Aorta (tissue), 5 donors: ENCODE measurements around the gene LANCL1. TPM values are rescaled to one million over a fixed set of nuclear protein-coding genes. Genes with fewer than 3 reads are reported as not detected.

ENCODE experiments used
- ATAC-seq: fragments of 200-7000 bp; cut with Tn5 transposase; one replicate; pipeline ENCODE4 v1.9.1; 2022; ENCODE audit warnings: moderate library complexity; ENCODE audit not compliant: low FRiP score
- DNase-seq, 2 donors: peaks; one replicate each; pipeline ENCODE4 v3.0.0-alpha.2; 2020
- H3K27ac ChIP-seq, 2 donors: one replicate each; pipeline ENCODE4 v1.5.1; 2013; ENCODE audit warnings: low read length in 2 of 2, mild to moderate bottlenecking in 2 of 2, moderate library complexity in 2 of 2, control low read depth in 1 of 2, inconsistent platforms in 1 of 2, low read depth in 1 of 2
- H3K27me3 ChIP-seq, 2 donors: one replicate each; pipeline ENCODE4 v1.6.1; 2013; ENCODE audit warnings: control low read depth in 1 of 2, low read length in 1 of 2, mild to moderate bottlenecking in 1 of 2, moderate library complexity in 1 of 2; ENCODE audit not compliant: insufficient read depth in 2 of 2, control insufficient read depth in 1 of 2
- H3K36me3 ChIP-seq, 2 donors: one replicate each; pipeline ENCODE4 v1.6.1; 2013; ENCODE audit warnings: control low read depth in 1 of 2, low read length in 1 of 2, mild to moderate bottlenecking in 1 of 2; ENCODE audit not compliant: insufficient read depth in 2 of 2, control insufficient read depth in 1 of 2
- H3K4me1 ChIP-seq, 2 donors: one replicate each; pipeline ENCODE4 v1.6.1; 2013; ENCODE audit warnings: low read length in 2 of 2, control low read depth in 1 of 2, mild to moderate bottlenecking in 1 of 2, moderate library complexity in 1 of 2; ENCODE audit not compliant: insufficient read depth in 2 of 2, control insufficient read depth in 1 of 2
- H3K4me3 ChIP-seq, 2 donors: one replicate each; pipeline ENCODE4 v1.5.1; 2013; ENCODE audit warnings: low read length in 2 of 2, control low read depth in 1 of 2, mild to moderate bottlenecking in 1 of 2
- H3K9me3 ChIP-seq: one replicate; pipeline ENCODE4 v1.6.1; 2013; ENCODE audit warnings: mild to moderate bottlenecking, low read length; ENCODE audit not compliant: control insufficient read depth
- WGBS, 2 donors: extraction: QIAGEN DNeasy Blood & Tissue Kit; methylation state at CpG; one replicate each; pipeline ENCODE4 v1.1.7; 2013; 5-methylcytosine and 5-hydroxymethylcytosine counted together
- intact Hi-C, 2 donors: fragments of 100-400 bp; cut with DNase I; formaldehyde crosslinking; loops; one replicate each; pipeline versions ENCODE4 v1.14.2 to v1.15.0; 2022
- polyA plus RNA-seq, 2 donors: library from polyadenylated mRNA; stranded (reverse); fragments of 200-250 nt; gene quantifications; one replicate each; pipeline ENCODE4 v1.2.3, GENCODE V29; 2013
- total RNA-seq, 2 donors: library from RNA; stranded (reverse); fragmentation: NEBNext Ultra II Directional; extraction: Animal tissue kit (Norgen Biotek cat#: 25700); gene quantifications; one replicate each; pipeline ENCODE4 v1.2.1, GENCODE V29; 2021
- donor health status: healthy with polysubstance abuse.
- donor health status: Bipolar disorder and iron deficiency.
- donor health status: DM: no; HTN: no; CAD: no.
- donor health status: DM: no; HTN: no; CAD: no.
- donor health status: DM: yes; HTN: yes; CAD: no.

Gene LANCL1
- total and polyA plus RNA-seq, 4 donors = 16.4 to 39.3 (median 28.9) TPM

- H3K4me1 ChIP-seq = no peaks in the 10 kb centered on the region
- intact Hi-C loops = loop anchor here (5.0 to 10.0 kb wide), 2 partner anchors 247 to 250 kb away; partner anchors contain the start of gene ACADL (in 2 of the 2)
- 94% methylated on average over 1 of the region's 1 CpG for WGBS, 2 donors
- no peaks in the 10 kb centered on the region for H3K9me3 ChIP-seq
- no peaks in the 10 kb centered on the region for H3K27me3 ChIP-seq
- DNase-seq (no peak), ATAC-seq (no peak)
- peaks cover 0 to 3% of the 10 kb centered on the region in 2 donors for H3K36me3 ChIP-seq
- H3K4me3 ChIP-seq = no peak overlapping the region
- no peak overlapping the region for H3K27ac ChIP-seq
Measured at GRCh38 chr2:210474776-210475175, 1.8 kb downstream of the LANCL1 start.

- Histone ChIP-seq H3K27me3 (no peaks in the 10 kb centered on the region), H3K4me1 (no peaks in the 10 kb centered on the region), H3K36me3 (peaks cover 13 to 21% of the 10 kb centered on the region in 2 donors), H3K9me3 (no peaks in the 10 kb centered on the region), H3K4me3 (no peak overlapping the region), H3K27ac (no peak overlapping the region)
- 61 to 71% methylated on average over 2 of the region's 2 CpGs for WGBS, 2 donors
- DNase-seq (no peak), ATAC-seq (no peak)
- intact Hi-C loops = no loop called here
Measured at GRCh38 chr2:210461401-210461800, 15.2 kb downstream of the LANCL1 start.

- DNase-seq = no peak
- Histone ChIP-seq H3K36me3 (peaks cover 13% of the 10 kb centered on the region in 2 donors), H3K27ac (no peak overlapping the region), H3K9me3 (no peaks in the 10 kb centered on the region), H3K4me3 (no peak overlapping the region), H3K4me1 (no peaks in the 10 kb centered on the region), H3K27me3 (no peaks in the 10 kb centered on the region)
- intact Hi-C loops = no loop called here
- ATAC-seq = no peak
- 87% methylated on average over 3 of the region's 3 CpGs for WGBS, 2 donors
Measured at GRCh38 chr2:210460322-210461227, 16.0 kb downstream of the LANCL1 start.

- peaks cover 7 to 13% of the 10 kb centered on the region in 2 donors for H3K36me3 ChIP-seq
- 82 to 92% methylated on average over 5 of the region's 5 CpGs for WGBS, 2 donors
- ATAC-seq (no peak), DNase-seq (no peak)
- no peaks in the 10 kb centered on the region for H3K4me1 ChIP-seq
- H3K27ac ChIP-seq = no peak overlapping the region
- H3K27me3 ChIP-seq = no peaks in the 10 kb centered on the region
- H3K4me3 ChIP-seq = no peak overlapping the region
- H3K9me3 ChIP-seq = no peaks in the 10 kb centered on the region
- intact Hi-C loops = no loop called here
Measured at GRCh38 chr2:210459880-210460279, 16.7 kb downstream of the LANCL1 start.

GRCh38 chr2:210459407-210459806, 17.2 kb downstream of the LANCL1 start:
- no peak overlapping the region for H3K27ac ChIP-seq
- DNase-seq (no peak), ATAC-seq (no peak)
- H3K27me3 ChIP-seq = no peaks in the 10 kb centered on the region
- H3K36me3 ChIP-seq = peaks cover 6 to 13% of the 10 kb centered on the region in 2 donors
- H3K4me3 ChIP-seq = no peak overlapping the region
- H3K4me1 ChIP-seq = no peaks in the 10 kb centered on the region
- 88 to 90% methylated on average over 3 of the region's 3 CpGs for WGBS, 2 donors
- intact Hi-C loops = no loop called here
- H3K9me3 ChIP-seq = no peaks in the 10 kb centered on the region

- ATAC-seq = no peak
- H3K27ac ChIP-seq = no peak overlapping the region
- H3K9me3 ChIP-seq = no peaks in the 10 kb centered on the region
- intact Hi-C loops = no loop called here
- no peak overlapping the region for H3K4me3 ChIP-seq
- WGBS, 2 donors = 94 to 97% methylated on average over 4 of the region's 4 CpGs
- H3K4me1 ChIP-seq = no peaks in the 10 kb centered on the region
- H3K27me3 ChIP-seq = no peaks in the 10 kb centered on the region
- peaks cover 6 to 13% of the 10 kb centered on the region in 2 donors for H3K36me3 ChIP-seq
- no peak for DNase-seq
Measured at GRCh38 chr2:210458395-210458794, 18.2 kb downstream of the LANCL1 start.

GRCh38 chr2:210456571-210456970, 20.0 kb downstream of the LANCL1 start:
- H3K27ac ChIP-seq = no peak overlapping the region
- H3K4me1 ChIP-seq = no peaks in the 10 kb centered on the region
- H3K36me3 ChIP-seq = peaks cover 6 to 16% of the 10 kb centered on the region in 2 donors
- 85 to 90% methylated on average over 1 of the region's 1 CpG for WGBS, 2 donors
- no peaks in the 10 kb centered on the region for H3K9me3 ChIP-seq
- DNase-seq (no peak), ATAC-seq (no peak)
- H3K27me3 ChIP-seq = no peaks in the 10 kb centered on the region
- intact Hi-C loops = no loop called here
- H3K4me3 ChIP-seq = no peak overlapping the region

- peaks cover 6 to 10% of the 10 kb centered on the region in 2 donors for H3K36me3 ChIP-seq
- intact Hi-C loops = no loop called here
- 78 to 80% methylated on average over 8 of the region's 8 CpGs for WGBS, 2 donors
Measured at GRCh38 chr2:210454336-210454735, 22.2 kb downstream of the LANCL1 start.

GRCh38 chr2:210452194-210452593, 24.4 kb downstream of the LANCL1 start:
- intact Hi-C loops = no loop called here
- no peaks in the 10 kb centered on the region for H3K4me1 ChIP-seq
- H3K27me3 ChIP-seq = no peaks in the 10 kb centered on the region
- H3K27ac ChIP-seq = no peak overlapping the region
- no peaks in the 10 kb centered on the region for H3K9me3 ChIP-seq
- DNase-seq (no peak), ATAC-seq (no peak)
- no peak overlapping the region for H3K4me3 ChIP-seq
- peaks cover 2 to 3% of the 10 kb centered on the region in 2 donors for H3K36me3 ChIP-seq
- 98 to 100% methylated on average over 2 of the region's 2 CpGs for WGBS, 2 donors

More at GRCh38 chr2:210454336-210454735, 22.2 kb downstream of the LANCL1 start:
- Histone ChIP-seq H3K4me1 (no peaks in the 10 kb centered on the region), H3K4me3 (no peak overlapping the region), H3K27me3 (no peaks in the 10 kb centered on the region), H3K27ac (no peak overlapping the region), H3K9me3 (no peaks in the 10 kb centered on the region)
- DNase-seq (no peak), ATAC-seq (no peak)
